T-helper 1 cell (primary cell): ENCODE results near the gene TRIM2.

Source experiments
- DNase-seq, 5 donors: peaks; one replicate each; pipeline ENCODE4 v3.0.0-alpha.2; 2012 to 2020

TRIM2 gene

DNA sequence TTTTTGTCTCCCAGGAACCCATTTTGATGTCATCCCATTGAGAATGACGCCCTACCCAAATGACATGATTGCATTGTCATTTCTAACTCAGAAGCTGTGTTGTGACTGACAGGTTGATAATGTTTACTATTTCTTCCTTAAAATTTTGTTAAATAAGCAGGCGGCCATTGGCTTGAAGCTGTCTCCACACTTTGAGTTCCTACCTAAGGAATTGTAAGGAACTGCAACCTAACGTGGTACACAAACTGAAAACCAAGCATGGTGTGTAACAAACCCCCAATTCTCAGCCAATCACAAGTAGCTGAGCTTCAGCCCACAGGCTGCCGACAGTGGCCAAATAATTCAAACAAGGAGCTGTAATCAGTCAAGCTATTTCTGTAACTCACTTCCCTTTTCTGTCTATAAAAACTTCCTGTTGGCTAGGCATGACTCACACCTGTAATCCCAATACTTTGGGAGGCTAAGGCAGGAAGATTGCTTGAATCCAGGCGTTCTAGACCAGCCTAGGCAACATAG is 137.4 kb downstream of the TRIM2 start:
- no peak for DNase-seq

DNA sequence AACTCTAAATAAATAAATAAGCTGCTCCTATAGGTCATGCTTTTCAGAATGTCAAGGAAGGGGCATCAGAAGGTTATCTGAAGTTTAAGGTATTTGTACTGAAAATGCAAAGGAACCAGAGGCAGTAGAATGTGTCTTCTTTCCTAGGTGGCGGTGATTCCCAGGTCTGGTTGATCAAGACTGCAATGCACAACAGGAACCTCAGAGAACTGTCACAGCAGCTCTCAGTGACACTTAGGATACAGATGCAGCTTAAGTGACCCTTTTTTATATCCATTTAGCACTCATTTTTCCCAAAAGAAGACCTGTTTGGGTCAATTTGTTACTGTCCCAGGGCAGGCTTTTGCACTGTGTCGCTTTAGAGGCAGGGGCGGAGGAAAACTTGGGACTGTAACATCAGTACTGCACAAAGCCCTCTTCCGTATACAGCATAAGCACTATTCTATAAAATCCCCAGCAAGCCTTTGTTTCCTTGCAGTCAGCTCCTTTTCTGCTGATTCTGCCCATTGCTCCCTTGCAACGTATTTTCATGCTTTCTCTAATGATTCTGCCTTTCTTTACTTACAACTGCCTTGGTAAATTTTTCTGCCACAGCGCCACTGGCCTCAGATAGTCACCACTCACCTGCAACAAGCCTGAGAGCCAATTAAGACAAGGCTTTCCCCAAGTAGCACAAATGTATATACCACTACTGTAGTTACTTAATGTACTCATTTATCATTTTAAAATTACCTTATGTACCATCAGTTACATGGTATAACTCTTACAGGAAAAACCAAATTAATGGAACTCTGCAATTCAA is 138.7 kb downstream of the TRIM2 start:
- no peak for DNase-seq

DNA sequence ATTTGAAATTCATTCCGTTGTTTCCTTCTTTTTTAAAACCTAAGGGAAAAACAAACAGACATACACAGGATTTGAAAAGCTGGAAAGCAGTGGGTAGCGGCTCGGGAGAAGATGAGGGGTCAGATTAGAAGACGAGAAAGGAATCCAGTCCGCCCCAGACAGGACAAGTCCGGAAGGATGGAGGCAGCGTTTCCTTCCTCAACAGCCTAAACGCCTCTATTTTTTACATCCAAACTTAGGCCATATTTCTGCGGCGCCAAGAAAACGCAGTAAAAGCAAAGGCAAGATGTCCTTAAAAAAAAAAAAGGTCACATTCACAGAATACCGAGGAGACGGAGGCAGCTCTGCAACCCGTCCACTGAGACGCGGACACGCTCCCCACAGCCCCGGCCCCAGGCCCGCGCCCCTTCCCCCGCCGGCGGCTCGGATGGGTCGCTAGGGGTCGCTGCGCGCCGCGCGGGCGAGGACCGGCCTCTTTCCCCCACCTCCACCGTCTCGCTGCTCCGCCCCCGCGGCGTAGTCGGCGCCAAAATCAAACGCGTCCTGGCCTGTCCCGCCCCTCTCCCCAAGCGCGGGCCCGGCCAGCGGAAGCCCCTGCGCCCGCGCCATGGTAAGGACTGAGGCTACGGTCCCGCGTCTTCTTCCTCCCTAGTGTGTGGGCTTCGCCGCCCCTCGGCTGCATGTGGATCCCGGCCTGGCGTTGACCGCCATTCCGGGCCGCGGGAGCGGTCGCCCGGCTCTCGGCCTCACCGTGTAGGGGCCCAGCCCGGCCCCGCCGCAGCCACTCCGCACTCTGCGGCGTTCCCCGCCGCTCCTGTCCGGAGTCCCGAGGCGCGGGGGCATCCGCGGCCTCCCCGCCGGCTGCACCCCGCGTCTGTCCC is 140.1 kb downstream of the TRIM2 start, which contains the start of gene MND1:
Gene MND1 (plus strand): TSS at position 558 of the 881 bp plus-strand sequence. CDS start 50 bp downstream, at position 608.
- DNase-seq = peak; percentile 82 to 91 (median 86)

DNA sequence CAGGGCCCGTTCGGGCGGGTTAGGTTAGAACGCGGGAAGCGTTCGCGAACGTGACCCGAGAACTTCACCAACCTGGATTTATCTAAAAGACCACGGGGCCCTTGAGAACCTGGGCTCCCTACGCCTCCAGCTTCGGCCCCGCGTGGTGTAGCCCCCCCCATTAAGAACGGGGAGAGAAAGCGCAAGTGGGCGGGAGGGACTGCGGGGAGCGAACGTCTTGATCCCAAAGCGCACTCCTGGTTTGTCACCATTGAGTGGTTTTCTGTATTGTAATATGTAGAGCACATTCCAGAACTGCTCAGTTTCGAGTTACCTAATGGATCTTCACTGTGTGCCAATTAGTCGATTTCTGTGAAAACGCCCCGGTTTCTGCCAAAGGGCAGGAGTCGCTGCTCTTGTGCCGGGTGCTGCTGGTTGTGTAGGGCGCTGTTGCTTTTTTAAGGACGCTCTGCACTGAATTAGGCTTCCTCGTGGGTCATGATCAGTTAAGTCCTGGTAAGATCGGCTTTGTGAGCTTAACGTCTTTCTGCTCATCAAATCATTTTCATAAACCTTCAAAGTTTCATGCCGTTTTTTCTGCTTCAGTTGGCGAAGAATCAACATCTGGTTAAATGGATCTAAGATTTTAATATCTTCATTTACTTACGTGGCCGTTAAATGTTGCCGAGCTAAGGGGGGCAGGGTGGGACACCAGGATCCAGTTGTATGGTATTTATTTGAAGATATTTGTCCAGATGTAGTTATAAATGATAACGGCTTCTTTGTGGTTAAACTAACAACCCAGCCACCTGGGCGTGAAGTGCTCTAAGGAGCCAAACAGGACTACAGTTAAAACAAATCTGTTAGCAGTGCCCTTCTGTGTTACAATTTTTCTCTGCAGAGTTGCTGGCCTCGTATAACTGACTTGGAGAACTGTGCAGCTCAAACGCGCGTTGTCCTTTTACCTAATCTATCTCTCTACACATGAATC is 141.1 kb downstream of the TRIM2 start:
- DNase-seq = peak in 4 of 5 donors; percentile 20 to 74 (median 28)

DNA sequence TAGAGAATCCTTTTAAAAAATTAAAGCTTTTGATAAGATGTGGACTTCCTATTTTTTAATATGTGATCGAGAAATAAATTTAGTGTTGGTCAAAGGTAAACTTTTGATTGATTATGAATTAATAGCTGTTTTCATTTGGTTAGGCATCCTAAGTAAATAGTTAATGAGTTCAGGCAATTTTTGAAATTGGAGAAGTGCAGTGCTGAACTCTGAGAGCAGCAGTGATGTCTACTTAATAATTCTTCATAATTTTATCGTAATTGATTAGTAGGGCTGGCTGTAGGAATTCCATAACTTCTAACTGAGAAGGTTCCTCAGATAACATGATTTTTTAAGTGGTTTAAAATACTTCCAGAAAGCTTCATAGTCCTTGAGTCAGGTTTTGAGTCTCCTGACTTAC is 141.8 kb downstream of the TRIM2 start:
- DNase-seq = no peak

DNA sequence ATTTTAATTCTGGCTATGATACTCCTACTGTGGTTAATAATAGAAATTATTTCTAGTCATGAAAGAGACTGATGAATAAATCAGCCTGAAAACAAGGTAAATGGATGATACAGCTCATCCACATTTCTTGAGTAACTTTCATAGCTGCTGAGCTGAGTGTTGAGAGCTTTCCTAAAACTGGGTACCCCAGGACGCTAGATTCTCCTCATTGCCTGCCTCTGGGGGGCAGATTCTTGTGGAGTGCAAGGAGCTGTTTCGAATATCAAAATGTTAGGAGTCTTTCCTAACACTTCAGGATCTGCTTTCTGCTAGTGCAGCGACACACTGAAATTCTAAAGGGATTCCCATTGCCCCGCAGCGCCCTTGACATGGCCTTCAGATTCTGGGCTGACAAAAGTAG is 142.3 kb downstream of the TRIM2 start:
- no peak for DNase-seq

DNA sequence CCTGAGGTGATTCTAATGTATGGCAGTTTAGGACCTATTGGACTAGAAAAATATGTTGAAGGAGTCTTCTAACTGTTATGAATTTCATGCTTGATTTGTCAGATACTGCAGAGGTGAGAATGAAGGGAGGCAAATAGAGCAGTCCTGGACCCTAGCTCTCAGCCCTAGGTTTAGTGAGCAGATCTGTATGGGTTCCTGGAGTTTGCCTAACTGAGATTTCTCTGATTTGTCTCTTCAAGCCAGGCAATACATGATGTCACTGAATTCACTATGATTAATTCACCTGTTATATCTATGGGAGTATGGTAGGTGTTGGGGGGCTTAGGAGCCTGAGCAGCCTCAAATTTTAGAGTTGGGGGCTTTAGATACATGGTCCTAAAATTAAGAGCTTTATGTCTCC is 142.9 kb downstream of the TRIM2 start:
- no peak for DNase-seq

DNA sequence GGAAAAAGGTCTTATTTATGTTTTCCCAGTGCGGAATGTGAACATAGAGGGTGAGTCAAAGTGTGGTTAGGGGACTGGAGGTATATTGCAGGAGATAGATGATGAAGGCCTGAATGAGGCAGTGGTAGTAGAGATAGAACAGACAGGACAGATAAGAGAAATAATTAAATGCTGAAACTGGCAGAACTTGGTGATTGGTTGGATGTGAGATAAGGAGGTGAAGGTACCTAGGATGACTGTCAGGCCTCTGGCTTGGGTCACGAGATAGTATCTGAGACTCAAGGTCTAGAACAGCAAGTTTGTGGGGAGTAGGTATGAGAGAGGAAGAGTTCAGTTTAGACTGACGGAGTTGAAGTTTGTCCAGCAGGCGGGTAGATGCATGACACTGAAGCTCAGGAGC is 143.8 kb downstream of the TRIM2 start:
- DNase-seq = no peak

DNA sequence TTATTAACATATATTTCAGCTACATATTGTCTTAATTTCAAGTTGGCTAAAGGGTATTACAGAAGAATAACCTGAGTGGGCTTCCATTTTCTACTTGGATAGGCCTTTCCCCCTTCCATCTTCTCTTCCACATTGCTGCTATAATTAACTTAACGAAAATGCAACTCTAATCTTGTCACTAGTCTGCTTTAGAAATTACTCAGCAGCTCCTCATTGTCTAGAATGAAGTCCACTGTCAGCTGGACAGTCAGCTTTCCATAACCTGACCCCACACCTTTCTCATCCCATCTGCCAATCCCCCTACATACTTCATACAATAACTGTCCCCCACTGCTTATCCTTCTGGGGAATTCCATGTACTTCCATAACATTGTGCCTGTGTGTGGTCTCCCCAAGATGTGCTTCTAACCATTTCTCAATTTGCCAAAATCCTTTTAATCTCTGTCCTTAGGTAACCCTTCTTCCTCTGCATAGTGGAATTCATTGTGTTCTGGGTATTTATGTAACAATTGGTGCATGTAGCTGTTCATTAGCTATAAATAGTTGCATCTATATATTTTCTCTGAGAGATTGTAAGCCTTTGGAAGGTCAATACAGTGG is 145.1 kb downstream of the TRIM2 start:
- no peak for DNase-seq

DNA sequence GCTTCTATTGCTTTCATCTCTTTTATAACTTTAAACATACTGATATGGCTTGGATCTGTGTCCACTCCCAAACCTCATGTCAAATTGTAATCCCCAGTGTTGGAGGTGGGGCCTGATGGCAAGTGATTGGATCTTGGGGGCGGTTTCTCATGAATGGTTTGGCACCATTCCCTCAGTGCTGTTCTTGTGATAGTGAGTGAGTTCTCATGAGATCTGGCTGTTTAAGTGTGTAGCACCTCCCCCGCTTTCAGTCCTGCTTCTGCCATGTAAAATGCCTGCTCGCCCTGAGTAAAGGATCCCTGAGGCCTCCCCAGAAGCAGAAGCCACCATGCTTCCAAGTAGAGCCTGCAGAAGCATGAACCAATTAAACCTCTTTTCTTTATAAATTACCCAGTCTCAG is 157.9 kb downstream of the TRIM2 start:
- no peak for DNase-seq

DNA sequence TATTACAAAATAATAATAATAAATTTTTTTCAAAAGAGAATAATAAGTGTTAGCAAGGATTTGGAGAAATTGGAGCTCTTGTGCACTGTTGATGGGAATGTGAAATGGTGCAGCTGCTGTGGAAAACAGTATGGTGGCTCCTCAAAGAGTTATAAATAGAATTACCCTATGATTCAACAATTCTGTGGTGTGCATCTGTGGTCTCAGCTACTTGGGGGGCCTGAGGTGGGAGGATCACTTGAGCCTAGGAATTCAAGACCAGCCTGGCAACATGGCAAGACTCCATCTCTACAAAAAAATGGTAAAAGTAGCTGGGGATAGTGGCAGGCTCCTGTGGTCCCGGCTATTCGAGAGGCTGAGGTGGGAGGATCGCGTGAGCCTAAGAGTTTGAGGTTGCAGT is 159.8 kb downstream of the TRIM2 start:
- DNase-seq = no peak

DNA sequence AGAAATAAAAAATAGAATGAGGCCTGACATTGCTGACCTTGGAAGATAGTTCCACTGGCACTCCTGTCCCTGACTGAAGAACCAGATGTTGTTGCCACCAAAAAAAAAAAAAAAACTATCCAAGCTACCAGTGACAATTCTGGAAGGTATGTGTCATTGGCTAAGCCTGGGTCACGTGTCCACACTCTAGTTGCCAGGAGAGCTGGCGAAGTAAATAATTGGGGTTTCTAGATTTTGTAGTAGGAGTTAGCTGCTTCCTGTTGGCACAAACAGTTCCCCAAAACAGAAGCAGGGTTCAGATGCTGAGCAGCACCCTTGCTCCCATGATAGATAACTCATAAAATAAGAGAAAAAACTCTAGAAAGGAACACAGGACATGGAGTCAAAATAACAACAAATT is 160.8 kb downstream of the TRIM2 start:
- DNase-seq = no peak

DNA sequence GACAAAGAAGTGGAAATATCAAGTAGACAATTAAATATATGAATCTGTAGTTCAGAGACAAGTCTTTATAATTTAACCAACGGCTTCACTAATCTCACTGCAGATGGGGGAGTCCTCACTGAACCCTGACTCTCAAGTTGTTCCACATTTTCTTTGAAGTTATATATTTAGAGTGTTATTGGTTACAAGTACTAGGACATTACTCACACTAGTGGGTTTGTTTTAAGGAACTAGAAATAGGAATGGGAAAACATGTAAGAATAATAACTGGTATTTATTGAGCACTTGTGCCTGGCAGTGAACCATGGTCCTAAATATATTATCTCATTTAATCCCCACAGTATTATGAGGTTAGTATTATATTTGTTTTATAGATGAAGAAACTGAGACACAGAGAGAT is 162.2 kb downstream of the TRIM2 start:
- no peak for DNase-seq

DNA sequence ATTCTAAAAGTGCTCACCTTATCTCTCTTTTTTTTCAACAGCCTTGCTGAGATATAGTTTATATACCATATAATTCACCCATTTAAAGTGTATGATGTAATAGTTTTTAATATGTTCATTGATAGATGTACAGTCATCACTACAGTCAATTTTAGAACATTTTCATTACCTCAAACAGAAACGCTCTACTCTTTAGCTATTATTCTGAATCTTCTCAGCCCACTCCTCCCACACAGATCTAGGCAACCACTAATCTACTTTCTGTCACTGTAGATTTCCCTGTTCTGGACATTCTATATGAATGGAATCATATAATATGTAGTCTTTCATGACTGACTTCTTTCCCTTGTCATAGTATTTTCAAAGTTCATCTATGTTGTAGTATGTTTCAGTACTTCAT is 162.8 kb downstream of the TRIM2 start:
- no peak for DNase-seq

DNA sequence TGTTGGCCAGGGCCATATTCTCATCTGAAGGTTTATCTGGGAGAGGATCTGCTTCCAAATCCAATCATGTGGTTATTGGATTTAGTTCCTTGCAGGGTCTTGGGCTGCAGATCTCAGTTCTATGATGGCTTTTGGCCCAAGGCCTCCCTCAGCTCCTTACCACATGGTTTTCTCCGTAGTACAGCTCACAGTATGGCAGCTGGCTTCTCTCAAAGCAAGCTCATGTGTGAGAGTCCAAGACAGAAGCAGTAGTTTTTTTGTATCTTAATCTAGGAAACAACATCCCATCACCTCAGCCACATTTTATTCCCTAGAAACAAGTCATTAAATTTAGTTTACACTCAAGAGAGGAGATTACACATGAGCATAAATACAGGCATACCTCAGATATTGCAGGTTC is 164.8 kb downstream of the TRIM2 start:
- no peak for DNase-seq

DNA sequence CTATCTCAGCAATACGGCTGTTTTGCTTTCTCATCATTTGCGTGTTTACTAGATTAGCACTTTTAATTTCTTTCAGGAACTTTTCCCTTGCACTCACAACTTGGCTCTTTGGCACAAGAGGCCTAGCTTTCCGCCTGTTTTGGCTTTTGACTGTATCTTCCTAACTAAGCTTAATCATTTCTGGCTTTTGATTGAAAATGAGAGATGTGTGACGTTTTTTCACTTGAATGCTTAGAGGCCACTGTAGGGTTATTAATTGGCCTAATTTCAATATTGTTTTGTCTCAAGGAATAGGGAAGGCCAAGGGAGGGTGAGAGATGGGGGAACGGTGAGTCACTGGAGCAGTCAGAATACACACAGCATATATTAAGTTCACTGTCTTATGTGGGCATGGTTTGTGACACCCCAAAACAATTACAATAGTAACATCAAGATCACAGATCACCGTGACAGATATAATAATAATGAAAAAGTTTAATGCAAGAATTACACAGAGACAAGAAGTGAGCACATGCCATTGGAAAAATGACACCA is 167.5 kb downstream of the TRIM2 start:
- no peak for DNase-seq

DNA sequence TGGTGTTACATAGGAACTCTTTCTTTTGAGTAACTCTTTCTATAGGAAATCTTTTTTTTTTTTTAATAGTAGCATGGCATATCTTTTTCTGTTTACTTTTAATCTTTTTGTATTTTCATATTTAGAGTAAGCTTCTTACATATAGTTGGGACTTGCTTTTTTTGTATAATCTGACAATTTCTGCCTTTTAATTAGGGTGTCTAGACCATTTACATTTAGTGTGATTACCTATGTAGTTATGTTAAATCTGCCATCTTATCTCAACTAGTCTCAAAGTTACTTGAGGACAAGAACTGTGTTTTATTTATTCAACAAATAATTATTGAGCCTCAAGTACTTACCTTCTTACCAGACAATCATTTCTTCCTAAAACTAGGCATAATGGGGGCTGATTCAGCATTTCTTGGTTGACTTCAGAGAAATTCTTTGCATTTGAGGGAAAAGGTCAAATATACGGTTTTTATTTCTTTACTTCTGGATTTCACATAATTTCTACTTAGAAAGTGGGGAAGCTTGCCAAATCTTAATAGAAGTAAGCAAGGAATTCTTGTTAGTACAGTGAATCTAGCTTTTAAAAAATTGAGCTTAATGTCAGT is 168.8 kb downstream of the TRIM2 start:
- DNase-seq = no peak

DNA sequence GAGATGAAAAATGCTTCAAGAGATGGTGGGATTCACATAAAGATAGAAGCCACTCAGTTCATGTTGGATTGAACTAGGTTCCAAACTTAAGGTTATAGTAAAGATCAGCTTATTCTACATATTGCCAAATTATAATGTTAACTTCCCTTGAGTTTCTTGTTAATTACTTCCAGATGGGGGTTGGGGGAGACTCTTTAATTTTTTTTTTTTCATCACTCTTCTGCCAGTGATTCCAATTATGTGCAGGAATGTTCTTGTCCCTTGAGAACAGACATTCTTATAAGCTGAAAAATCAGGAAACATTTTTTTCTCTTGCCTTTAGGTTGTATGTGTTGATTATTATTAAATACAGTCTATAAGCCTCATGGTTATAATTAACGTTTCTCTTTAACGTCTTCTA is 170.2 kb downstream of the TRIM2 start:
- no peak for DNase-seq

DNA sequence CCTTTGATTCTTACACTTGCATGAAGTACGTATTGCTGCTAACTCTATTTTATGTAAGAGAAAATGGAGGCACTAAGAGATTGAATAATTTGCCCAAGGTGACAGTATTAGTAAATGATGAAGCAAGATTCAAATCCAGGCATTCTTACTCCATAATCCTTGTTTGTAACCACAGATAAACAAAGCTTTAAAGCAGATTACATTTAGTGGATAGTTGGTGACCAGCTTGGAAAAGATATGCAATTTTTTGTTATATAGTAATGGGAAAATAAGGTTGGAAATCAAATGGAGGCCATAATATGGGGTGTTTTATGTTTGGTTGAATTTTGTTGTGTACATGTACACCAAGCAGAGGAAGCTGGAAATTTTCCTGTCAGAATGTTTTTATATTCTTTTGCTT is 171.1 kb downstream of the TRIM2 start:
- DNase-seq = no peak

DNA sequence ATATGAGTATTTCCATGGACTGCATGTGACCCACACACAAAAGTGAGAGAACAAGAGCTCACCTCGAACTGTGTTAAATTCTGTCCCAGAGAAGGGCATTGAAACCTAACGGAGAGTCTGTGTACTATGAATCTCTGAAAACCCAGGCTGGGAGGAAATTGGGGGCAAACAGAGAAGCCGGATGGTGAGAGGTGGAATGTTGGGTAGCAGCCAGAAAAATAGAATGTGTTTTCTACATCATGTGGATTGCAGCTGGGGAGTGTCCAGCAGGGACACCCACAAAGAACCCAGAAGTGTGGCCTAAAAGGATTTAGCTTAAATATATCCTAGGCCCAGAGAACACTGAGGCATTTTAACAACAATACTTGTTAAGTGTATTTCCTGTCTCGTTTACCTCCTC is 178.9 kb downstream of the TRIM2 start:
- no peak for DNase-seq

DNA sequence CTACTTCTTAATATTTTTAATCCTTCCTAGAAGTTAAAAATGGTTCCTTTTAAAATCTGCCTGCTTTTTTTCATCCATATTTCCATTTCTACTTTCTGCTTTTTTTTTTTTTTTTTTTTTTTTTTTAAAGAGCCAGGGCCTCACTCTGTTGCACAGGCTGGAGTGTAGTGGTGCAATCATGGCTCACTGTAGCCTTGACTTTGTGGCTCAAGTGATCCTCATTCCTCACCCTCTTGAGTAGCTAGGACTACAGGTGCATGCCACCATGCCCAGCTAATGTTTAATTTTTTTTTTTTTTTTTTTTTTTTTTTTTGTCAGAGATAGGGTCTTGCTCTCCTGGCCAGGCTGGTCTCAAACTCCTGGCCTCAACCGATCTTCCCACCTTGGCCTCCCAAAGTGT is 179.9 kb downstream of the TRIM2 start:
- no peak for DNase-seq
